ENCODE data around the gene IGSF11. TPM values are rescaled to one million over a fixed set of nuclear protein-coding genes. Genes with fewer than 3 reads are reported as not detected.

The IGSF11 gene
- total and polyA plus RNA-seq, 9 of the 15 experiments (the other 6 are each of a cell fraction or from before 2014, with no cell fraction given): 1.2 to 2.8 (median 1.7) TPM

DNA sequence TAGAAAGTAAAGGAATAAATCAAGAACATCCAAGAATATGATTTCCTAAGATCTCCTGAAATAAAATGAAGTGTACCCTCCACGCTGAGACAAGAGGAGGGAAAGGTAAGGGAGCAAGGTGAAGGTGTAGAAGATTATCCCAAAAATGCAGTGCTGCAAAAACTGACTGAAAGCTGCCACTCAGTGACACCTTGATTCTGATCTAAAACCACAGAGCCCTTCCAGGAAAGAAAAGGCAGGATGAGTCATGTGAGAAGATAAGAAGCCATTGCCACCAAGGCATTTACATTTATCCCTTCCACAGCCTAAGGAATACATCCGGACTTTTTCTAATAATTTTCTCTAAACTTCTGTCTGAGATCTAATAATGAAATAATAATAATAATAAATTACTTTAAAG is 49.9 kb downstream of the IGSF11 start (continued):
- TF ChIP-seq SMARCC2 (IDR thresholded peaks at IDR 0.05; ENCODE audit: low read depth): peak; percentile 76
- no peak for TF ChIP-seq ZNF121 (CRISPR knock-in tag; conservative IDR thresholded peaks at IDR 0.05)
- peak; percentile 19; the same call in 1 of the 2 replicates for TF ChIP-seq GATA2 (CRISPR knock-in tag; IDR thresholded peaks at IDR 0.05)
- peak; percentile 34; the same call in 1 of the 2 replicates for TF ChIP-seq BHLHE40 (IDR thresholded peaks at IDR 0.05; ENCODE audit: low read length)
- TF ChIP-seq, protein P1, sequence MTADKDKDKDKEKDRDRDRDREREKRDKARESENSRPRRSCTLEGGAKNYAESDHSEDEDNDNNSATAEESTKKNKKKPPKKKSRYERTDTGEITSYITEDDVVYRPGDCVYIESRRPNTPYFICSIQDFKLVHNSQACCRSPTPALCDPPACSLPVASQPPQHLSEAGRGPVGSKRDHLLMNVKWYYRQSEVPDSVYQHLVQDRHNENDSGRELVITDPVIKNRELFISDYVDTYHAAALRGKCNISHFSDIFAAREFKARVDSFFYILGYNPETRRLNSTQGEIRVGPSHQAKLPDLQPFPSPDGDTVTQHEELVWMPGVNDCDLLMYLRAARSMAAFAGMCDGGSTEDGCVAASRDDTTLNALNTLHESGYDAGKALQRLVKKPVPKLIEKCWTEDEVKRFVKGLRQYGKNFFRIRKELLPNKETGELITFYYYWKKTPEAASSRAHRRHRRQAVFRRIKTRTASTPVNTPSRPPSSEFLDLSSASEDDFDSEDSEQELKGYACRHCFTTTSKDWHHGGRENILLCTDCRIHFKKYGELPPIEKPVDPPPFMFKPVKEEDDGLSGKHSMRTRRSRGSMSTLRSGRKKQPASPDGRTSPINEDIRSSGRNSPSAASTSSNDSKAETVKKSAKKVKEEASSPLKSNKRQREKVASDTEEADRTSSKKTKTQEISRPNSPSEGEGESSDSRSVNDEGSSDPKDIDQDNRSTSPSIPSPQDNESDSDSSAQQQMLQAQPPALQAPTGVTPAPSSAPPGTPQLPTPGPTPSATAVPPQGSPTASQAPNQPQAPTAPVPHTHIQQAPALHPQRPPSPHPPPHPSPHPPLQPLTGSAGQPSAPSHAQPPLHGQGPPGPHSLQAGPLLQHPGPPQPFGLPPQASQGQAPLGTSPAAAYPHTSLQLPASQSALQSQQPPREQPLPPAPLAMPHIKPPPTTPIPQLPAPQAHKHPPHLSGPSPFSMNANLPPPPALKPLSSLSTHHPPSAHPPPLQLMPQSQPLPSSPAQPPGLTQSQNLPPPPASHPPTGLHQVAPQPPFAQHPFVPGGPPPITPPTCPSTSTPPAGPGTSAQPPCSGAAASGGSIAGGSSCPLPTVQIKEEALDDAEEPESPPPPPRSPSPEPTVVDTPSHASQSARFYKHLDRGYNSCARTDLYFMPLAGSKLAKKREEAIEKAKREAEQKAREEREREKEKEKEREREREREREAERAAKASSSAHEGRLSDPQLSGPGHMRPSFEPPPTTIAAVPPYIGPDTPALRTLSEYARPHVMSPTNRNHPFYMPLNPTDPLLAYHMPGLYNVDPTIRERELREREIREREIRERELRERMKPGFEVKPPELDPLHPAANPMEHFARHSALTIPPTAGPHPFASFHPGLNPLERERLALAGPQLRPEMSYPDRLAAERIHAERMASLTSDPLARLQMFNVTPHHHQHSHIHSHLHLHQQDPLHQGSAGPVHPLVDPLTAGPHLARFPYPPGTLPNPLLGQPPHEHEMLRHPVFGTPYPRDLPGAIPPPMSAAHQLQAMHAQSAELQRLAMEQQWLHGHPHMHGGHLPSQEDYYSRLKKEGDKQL (CRISPR knock-in tag; IDR thresholded peaks at IDR 0.05; ENCODE audit: borderline replicate concordance): no peak
- TF ChIP-seq, protein P2, sequence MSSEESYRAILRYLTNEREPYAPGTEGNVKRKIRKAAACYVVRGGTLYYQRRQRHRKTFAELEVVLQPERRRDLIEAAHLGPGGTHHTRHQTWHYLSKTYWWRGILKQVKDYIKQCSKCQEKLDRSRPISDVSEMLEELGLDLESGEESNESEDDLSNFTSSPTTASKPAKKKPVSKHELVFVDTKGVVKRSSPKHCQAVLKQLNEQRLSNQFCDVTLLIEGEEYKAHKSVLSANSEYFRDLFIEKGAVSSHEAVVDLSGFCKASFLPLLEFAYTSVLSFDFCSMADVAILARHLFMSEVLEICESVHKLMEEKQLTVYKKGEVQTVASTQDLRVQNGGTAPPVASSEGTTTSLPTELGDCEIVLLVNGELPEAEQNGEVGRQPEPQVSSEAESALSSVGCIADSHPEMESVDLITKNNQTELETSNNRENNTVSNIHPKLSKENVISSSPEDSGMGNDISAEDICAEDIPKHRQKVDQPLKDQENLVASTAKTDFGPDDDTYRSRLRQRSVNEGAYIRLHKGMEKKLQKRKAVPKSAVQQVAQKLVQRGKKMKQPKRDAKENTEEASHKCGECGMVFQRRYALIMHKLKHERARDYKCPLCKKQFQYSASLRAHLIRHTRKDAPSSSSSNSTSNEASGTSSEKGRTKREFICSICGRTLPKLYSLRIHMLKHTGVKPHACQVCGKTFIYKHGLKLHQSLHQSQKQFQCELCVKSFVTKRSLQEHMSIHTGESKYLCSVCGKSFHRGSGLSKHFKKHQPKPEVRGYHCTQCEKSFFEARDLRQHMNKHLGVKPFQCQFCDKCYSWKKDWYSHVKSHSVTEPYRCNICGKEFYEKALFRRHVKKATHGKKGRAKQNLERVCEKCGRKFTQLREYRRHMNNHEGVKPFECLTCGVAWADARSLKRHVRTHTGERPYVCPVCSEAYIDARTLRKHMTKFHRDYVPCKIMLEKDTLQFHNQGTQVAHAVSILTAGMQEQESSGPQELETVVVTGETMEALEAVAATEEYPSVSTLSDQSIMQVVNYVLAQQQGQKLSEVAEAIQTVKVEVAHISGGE (CRISPR knock-in tag; IDR thresholded peaks at IDR 0.05): no peak
- peak; percentile 81 for TF ChIP-seq ZEB2 (IDR thresholded peaks at IDR 0.05)
- TF ChIP-seq ZNF224 (CRISPR knock-in tag; IDR thresholded peaks at IDR 0.05): no peak
- TF ChIP-seq NFATC3 (IDR thresholded peaks at IDR 0.05): no peak
- TF ChIP-seq SMARCA4 (IDR thresholded peaks at IDR 0.05): peak; percentile 90
- TF ChIP-seq BCOR (IDR thresholded peaks at IDR 0.05): no peak
- TF ChIP-seq FOXM1 (IDR thresholded peaks at IDR 0.05; ENCODE audit: low read depth): no peak
- no peak for TF ChIP-seq FOXM1 (CRISPR knock-in tag; IDR thresholded peaks at IDR 0.05; ENCODE audit: low read depth)
- TF ChIP-seq, protein P3, sequence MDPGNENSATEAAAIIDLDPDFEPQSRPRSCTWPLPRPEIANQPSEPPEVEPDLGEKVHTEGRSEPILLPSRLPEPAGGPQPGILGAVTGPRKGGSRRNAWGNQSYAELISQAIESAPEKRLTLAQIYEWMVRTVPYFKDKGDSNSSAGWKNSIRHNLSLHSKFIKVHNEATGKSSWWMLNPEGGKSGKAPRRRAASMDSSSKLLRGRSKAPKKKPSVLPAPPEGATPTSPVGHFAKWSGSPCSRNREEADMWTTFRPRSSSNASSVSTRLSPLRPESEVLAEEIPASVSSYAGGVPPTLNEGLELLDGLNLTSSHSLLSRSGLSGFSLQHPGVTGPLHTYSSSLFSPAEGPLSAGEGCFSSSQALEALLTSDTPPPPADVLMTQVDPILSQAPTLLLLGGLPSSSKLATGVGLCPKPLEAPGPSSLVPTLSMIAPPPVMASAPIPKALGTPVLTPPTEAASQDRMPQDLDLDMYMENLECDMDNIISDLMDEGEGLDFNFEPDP (CRISPR knock-in tag; IDR thresholded peaks at IDR 0.05): no peak
- TF ChIP-seq SRSF7 (optimal IDR thresholded peaks at IDR 0.05; ENCODE audit: low read depth, low read length): no peak
- TF ChIP-seq GATAD2B (IDR thresholded peaks at IDR 0.05; ENCODE audit: borderline replicate concordance): peak; percentile 53; the same call in 1 of the 2 replicates
- no peak for TF ChIP-seq NR3C1 (CRISPR knock-in tag; IDR thresholded peaks at IDR 0.05)
- 0 out of 4 replicates have a peak, but pooled peaks of 1 of the 2 experiments have one; percentile 33 for TF ChIP-seq TBL1XR1 (IDR thresholded peaks at IDR 0.05; ENCODE audit: low read length in 2 of 2)
- TF ChIP-seq ELK3 (CRISPR knock-in tag; IDR thresholded peaks at IDR 0.05): no peak
